Gastrocnemius medialis (tissue), 4 donors: ENCODE measurements around the gene INPP5A.

Source experiments
- POLR2A ChIP-seq, 2 donors: fragments of 450-650 bp; IDR thresholded peaks; one replicate each; pipeline ENCODE4 v1.6.1; 2017; ENCODE audit warnings: antibody characterized with exemption in 2 of 2, mild to moderate bottlenecking in 2 of 2, moderate library complexity in 2 of 2
- TF ChIP-seq, protein P1 (sequence below), 5 experiments: fragments of 450-650 bp in 3 of 5; fragments of 200-600 bp in 2 of 5; sonication (generic) in 2 of 5; IDR thresholded peaks in 4 of 5; conservative IDR thresholded peaks in 1 of 5; 1 replicate in 4 of 5; 2 replicates in 1 of 5; pipeline ENCODE4 v1.5.1; 2016 to 2019; ENCODE audit warnings: antibody characterized with exemption in 5 of 5, mild to moderate bottlenecking in 3 of 5, moderate library complexity in 3 of 5

DNA sequence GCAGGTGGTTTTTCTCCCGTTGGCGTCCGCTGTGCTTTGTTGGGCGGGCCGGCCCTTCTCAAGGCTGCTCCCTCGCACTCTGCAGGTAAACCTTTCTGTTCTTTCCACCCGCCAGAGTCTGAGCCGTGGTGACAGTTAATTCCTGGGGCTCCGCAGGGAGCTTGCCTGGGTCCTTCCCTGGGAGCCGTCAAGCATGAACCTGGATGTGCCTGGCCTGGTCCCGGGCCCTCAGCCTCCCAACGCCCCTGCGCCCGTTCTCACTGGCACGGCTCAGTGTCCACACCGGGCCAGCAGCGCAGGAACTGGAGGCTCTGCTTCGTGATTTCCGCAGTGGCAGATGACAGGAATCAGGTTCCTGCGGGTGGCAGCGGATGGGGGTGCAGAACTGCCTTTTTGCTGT is 259.3 kb downstream of the INPP5A start:
- TF ChIP-seq, protein P1, sequence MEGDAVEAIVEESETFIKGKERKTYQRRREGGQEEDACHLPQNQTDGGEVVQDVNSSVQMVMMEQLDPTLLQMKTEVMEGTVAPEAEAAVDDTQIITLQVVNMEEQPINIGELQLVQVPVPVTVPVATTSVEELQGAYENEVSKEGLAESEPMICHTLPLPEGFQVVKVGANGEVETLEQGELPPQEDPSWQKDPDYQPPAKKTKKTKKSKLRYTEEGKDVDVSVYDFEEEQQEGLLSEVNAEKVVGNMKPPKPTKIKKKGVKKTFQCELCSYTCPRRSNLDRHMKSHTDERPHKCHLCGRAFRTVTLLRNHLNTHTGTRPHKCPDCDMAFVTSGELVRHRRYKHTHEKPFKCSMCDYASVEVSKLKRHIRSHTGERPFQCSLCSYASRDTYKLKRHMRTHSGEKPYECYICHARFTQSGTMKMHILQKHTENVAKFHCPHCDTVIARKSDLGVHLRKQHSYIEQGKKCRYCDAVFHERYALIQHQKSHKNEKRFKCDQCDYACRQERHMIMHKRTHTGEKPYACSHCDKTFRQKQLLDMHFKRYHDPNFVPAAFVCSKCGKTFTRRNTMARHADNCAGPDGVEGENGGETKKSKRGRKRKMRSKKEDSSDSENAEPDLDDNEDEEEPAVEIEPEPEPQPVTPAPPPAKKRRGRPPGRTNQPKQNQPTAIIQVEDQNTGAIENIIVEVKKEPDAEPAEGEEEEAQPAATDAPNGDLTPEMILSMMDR (IDR thresholded peaks at IDR 0.05 in 4 of 5, conservative IDR thresholded peaks at IDR 0.05 in 1 of 5): no peak
- TF ChIP-seq POLR2A (IDR thresholded peaks at IDR 0.05): no peak
